PC-9 (cell line): Measurements from ENCODE around the gene SP140.

ENCODE experiments used
- EZH2 ChIP-seq: fragments of 200-600 bp; sonication (generic); IDR thresholded peaks from 2 replicates; pipeline ENCODE4 v1.8.0; 2017; ENCODE audit warnings: antibody characterized with exemption, low read depth
- TF ChIP-seq, protein P1 (sequence below): fragments of 200-600 bp; sonication (generic); conservative IDR thresholded peaks from 2 replicates; pipeline ENCODE4 v1.6.1; 2017; ENCODE audit warnings: mixed run types, antibody characterized with exemption, mild to moderate bottlenecking, moderate library complexity

DNA sequence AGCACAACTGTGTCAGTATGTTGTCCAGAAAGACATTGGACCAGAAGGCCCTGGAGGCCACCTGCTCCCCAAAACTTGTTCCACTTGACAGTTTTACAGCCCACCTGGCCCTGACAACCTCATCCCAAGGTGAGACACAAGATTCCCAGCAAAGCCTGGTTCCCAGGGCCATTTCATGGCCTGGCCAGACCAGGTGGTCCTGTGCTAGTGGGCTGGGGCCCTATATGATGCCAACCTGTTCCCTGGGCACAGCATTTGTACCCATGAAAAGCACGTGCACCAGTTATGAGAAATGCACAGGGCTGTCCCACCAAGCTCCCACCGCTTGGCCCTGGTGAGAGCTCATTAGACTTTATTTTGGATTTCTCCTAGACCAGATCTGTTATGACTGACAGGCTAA lies 95.5 kb downstream of the SP140 start:
- TF ChIP-seq, protein P1, sequence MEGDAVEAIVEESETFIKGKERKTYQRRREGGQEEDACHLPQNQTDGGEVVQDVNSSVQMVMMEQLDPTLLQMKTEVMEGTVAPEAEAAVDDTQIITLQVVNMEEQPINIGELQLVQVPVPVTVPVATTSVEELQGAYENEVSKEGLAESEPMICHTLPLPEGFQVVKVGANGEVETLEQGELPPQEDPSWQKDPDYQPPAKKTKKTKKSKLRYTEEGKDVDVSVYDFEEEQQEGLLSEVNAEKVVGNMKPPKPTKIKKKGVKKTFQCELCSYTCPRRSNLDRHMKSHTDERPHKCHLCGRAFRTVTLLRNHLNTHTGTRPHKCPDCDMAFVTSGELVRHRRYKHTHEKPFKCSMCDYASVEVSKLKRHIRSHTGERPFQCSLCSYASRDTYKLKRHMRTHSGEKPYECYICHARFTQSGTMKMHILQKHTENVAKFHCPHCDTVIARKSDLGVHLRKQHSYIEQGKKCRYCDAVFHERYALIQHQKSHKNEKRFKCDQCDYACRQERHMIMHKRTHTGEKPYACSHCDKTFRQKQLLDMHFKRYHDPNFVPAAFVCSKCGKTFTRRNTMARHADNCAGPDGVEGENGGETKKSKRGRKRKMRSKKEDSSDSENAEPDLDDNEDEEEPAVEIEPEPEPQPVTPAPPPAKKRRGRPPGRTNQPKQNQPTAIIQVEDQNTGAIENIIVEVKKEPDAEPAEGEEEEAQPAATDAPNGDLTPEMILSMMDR = no peak
- TF ChIP-seq EZH2 = no peak
